Adrenal gland (tissue), 12 donors: ENCODE results near the gene UNG. TPM values are rescaled to one million over a fixed set of nuclear protein-coding genes. Genes with fewer than 3 reads are reported as not detected.

Experiments
- DNase-seq, 7 donors: peaks; one replicate each; pipeline ENCODE4 v3.0.0-alpha.2; 2019 to 2020
- H3K27ac ChIP-seq, 5 donors: fragments of 200-600 bp; sonication (generic) in 4 of 5; 1 replicate in 3 of 5; 2 replicates in 2 of 5; pipeline versions ENCODE4 v1.5.1 to v1.8.0; 2016 to 2020; ENCODE audit warnings: mild to moderate bottlenecking in 1 of 5
- H3K27me3 ChIP-seq: fragments of 200-600 bp; 2 replicates; pipeline ENCODE4 v1.8.0; 2021
- H3K36me3 ChIP-seq, 2 donors: fragments of 200-600 bp; replicated peaks in 1 of 2; 1 replicate in 1 of 2; 2 replicates in 1 of 2; pipeline versions ENCODE4 v1.5.1 to v1.8.0; 2018 to 2022
- H3K4me1 ChIP-seq, 2 donors: fragments of 200-600 bp; replicated peaks in 1 of 2; 1 replicate in 1 of 2; 2 replicates in 1 of 2; pipeline versions ENCODE4 v1.5.1 to v1.8.0; 2018 to 2021
- H3K4me3 ChIP-seq, 4 donors: fragments of 200-600 bp; sonication (generic) in 3 of 4; one replicate each; pipeline ENCODE4 v1.5.1; 2016 to 2018
- H3K9me3 ChIP-seq, 3 donors: fragments of 200-600 bp; sonication (generic) in 1 of 3; replicated peaks in 1 of 3; 1 replicate in 2 of 3; 2 replicates in 1 of 3; pipeline versions ENCODE4 v1.5.1 to v1.8.0; 2016 to 2021
- POLR2A ChIP-seq, 2 donors: fragments of 450-650 bp; IDR thresholded peaks; one replicate each; pipeline ENCODE4 v1.6.1; 2017; ENCODE audit warnings: antibody characterized with exemption in 2 of 2, mild to moderate bottlenecking in 2 of 2, moderate library complexity in 1 of 2
- WGBS, 4 donors: extraction: QIAGEN DNeasy Blood & Tissue Kit in 2 of 4; methylation state at CpG; one replicate each; pipeline versions ENCODE4 v1.1.5 to v1.1.7; 2013 to 2017; 5-methylcytosine and 5-hydroxymethylcytosine counted together
- intact Hi-C, 2 donors: fragments of 100-400 bp; cut with DNase I; formaldehyde crosslinking; loops; one replicate each; pipeline versions ENCODE4 v1.14.1 to v1.15.0; 2022 to 2023
- polyA plus RNA-seq, 3 donors: library from polyadenylated mRNA; stranded (reverse); fragments of 200-250 nt in 2 of 3; fragments of 350-450 nt in 1 of 3; fragmentation: Illumina TruSeq in 1 of 3; extraction: RNeasy Lipid Tissue Mini Kit (QIAGEN cat#74804) in 1 of 3; gene quantifications; one replicate each; pipeline ENCODE4 v1.2.3, GENCODE V29; 2013 to 2014
- total RNA-seq, 9 donors: library from RNA; depleted of rRNA in 4 of 9; stranded (reverse); fragments of >200 nt in 4 of 9; fragments of 120-200 nt in 1 of 9; fragmentation: NEBNext Ultra II Directional in 1 of 9; extraction: Animal tissue kit (Norgen Biotek cat#: 25700) in 1 of 9; gene quantifications; one replicate each; pipeline versions ENCODE4 v1.1.0 to v1.2.4, GENCODE V29; 2013 to 2023
- TF ChIP-seq, protein P1 (sequence below), 6 experiments: fragments of 450-650 bp in 4 of 6; fragments of 200-600 bp in 2 of 6; sonication (generic) in 1 of 6; IDR thresholded peaks; 1 replicate in 5 of 6; 2 replicates in 1 of 6; pipeline versions ENCODE4 v1.5.1 to v1.8.0; 2016 to 2021; ENCODE audit warnings: antibody characterized with exemption in 6 of 6, mild to moderate bottlenecking in 2 of 6, moderate library complexity in 1 of 6
- donor health status: healthy with polysubstance abuse.
- donor health status: Bipolar disorder and iron deficiency.
- donor health status: DM: yes; HTN: yes; CAD: no.
- donor health status: DM: no; HTN: no; CAD: no.
- donor health status: DM: no; HTN: no; CAD: no.
- donor health status: DM: yes; HTN: yes; CAD: no.

Gene UNG
- total and polyA plus RNA-seq, 12 donors: 52.5 to 135 (median 72.8) TPM

GRCh38 chr12:109097140-109097434 is 310 bp upstream of the UNG start:
- H3K4me1 ChIP-seq: peaks cover 24 to 45% of the 10 kb centered on the region in 2 donors
- no peak overlapping the region for H3K4me3 ChIP-seq
- intact Hi-C loops: no loop called here

GRCh38 chr12:109098183-109098604 is 797 bp downstream of the UNG start:
- DNase-seq: peak; percentile 77 to 88 (median 84)
- Histone ChIP-seq H3K4me1 (peaks cover 23 to 46% of the 10 kb centered on the region in 2 donors), H3K4me3 (peak overlapping the region; percentile 23 to 71 (median 58)), H3K27ac (peak overlapping the region; percentile 79 to 94 (median 89)), H3K9me3 (no peaks in the 10 kb centered on the region), H3K27me3 (no peaks in the 10 kb centered on the region), H3K36me3 (peaks cover 0 to 15% of the 10 kb centered on the region in 2 donors)
- TF ChIP-seq, protein P1, sequence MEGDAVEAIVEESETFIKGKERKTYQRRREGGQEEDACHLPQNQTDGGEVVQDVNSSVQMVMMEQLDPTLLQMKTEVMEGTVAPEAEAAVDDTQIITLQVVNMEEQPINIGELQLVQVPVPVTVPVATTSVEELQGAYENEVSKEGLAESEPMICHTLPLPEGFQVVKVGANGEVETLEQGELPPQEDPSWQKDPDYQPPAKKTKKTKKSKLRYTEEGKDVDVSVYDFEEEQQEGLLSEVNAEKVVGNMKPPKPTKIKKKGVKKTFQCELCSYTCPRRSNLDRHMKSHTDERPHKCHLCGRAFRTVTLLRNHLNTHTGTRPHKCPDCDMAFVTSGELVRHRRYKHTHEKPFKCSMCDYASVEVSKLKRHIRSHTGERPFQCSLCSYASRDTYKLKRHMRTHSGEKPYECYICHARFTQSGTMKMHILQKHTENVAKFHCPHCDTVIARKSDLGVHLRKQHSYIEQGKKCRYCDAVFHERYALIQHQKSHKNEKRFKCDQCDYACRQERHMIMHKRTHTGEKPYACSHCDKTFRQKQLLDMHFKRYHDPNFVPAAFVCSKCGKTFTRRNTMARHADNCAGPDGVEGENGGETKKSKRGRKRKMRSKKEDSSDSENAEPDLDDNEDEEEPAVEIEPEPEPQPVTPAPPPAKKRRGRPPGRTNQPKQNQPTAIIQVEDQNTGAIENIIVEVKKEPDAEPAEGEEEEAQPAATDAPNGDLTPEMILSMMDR (IDR thresholded peaks at IDR 0.05): no peak
- TF ChIP-seq POLR2A (IDR thresholded peaks at IDR 0.05): peak; percentile 47 to 82
- intact Hi-C loops: no loop called here
- WGBS, 4 donors: 0 to 1% (median 0%) methylated on average over 11 to 32 of the region's 32 CpGs

More at GRCh38 chr12:109097140-109097434, 310 bp upstream of the UNG start:
- Histone ChIP-seq H3K27me3 (no peaks in the 10 kb centered on the region), H3K9me3 (no peaks in the 10 kb centered on the region), H3K27ac (no peak overlapping the region), H3K36me3 (peaks cover 0 to 4% of the 10 kb centered on the region in 2 donors)
- 29 to 61% (median 38%) methylated on average over 7 to 11 of the region's 11 CpGs for WGBS, 4 donors
- DNase-seq: no peak
- no peak for TF ChIP-seq POLR2A (IDR thresholded peaks at IDR 0.05)
- TF ChIP-seq, protein P1 (IDR thresholded peaks at IDR 0.05): no peak

- Histone ChIP-seq H3K4me3 (peak overlapping the region; percentile 23 to 71 (median 58)), H3K4me1 (peaks cover 23 to 46% of the 10 kb centered on the region in 2 donors), H3K9me3 (no peaks in the 10 kb centered on the region), H3K36me3 (peaks cover 0 to 20% of the 10 kb centered on the region in 2 donors), H3K27ac (peak overlapping the region; percentile 79 to 94 (median 89)), H3K27me3 (no peaks in the 10 kb centered on the region)
- WGBS, 4 donors: 0 to 3% (median 2%) methylated on average over 5 to 8 of the region's 8 CpGs
- intact Hi-C loops: no loop called here
- no peak for TF ChIP-seq POLR2A (IDR thresholded peaks at IDR 0.05)
- TF ChIP-seq, protein P1 (IDR thresholded peaks at IDR 0.05): no peak
- peak in 1 of 7 donors; percentile 24 for DNase-seq
Observed at GRCh38 chr12:109098651-109099050, 1.3 kb downstream of the UNG start.

- DNase-seq: peak in 3 of 7 donors; percentile 30 to 59 (median 56)
- TF ChIP-seq, protein P1 (IDR thresholded peaks at IDR 0.05): no peak
- no peak for TF ChIP-seq POLR2A (IDR thresholded peaks at IDR 0.05)
- H3K4me3 ChIP-seq: peak overlapping the region in 2 of 4 donors; percentile 10 to 52
- no peaks in the 10 kb centered on the region for H3K9me3 ChIP-seq
- H3K27me3 ChIP-seq: no peaks in the 10 kb centered on the region
- H3K27ac ChIP-seq: peak overlapping the region; percentile 79 to 94 (median 89)
- intact Hi-C loops: no loop called here
- WGBS, 4 donors: 49 to 62% (median 52%) methylated on average over 12 of the region's 12 CpGs
- peaks cover 23 to 46% of the 10 kb centered on the region in 2 donors for H3K4me1 ChIP-seq
- H3K36me3 ChIP-seq: peaks cover 0 to 28% of the 10 kb centered on the region in 2 donors
Observed at GRCh38 chr12:109099431-109100020, 2.1 kb downstream of the UNG start.
